H7 (cell line): ENCODE results near the gene OGFOD3. TPM values are rescaled to one million over a fixed set of nuclear protein-coding genes. Genes with fewer than 3 reads are reported as not detected.
"Not testable (repeated sequence)": the region's sequence is repeated elsewhere in the genome, so short reads cannot be mapped to it uniquely, and the experiment has no call there.

Source experiments
- DNase-seq: peaks from one replicate; pipeline ENCODE4 v3.0.0; 2012
- H3K27me3 ChIP-seq: 2 replicates; pipeline ENCODE4 v1.6.0; 2011; ENCODE audit warnings: mild to moderate bottlenecking, low read length; ENCODE audit not compliant: control insufficient read depth, insufficient read depth
- H3K36me3 ChIP-seq: replicated peaks from 2 replicates; pipeline ENCODE4 v1.5.1; 2011; ENCODE audit warnings: low read length; ENCODE audit not compliant: control insufficient read depth, insufficient read depth
- H3K4me3 ChIP-seq: 2 replicates; pipeline ENCODE4 v1.5.1; 2011; ENCODE audit warnings: low read depth, mild to moderate bottlenecking, control low read depth, low read length, moderate library complexity; ENCODE audit not compliant: insufficient read depth
- total RNA-seq: library from RNA; depleted of rRNA; stranded (reverse); fragments of >200 nt; shearing (Covaris generic); gene quantifications from 2 replicates; pipeline ENCODE4 v1.2.3, GENCODE V29; 2014

OGFOD3 gene
- total RNA-seq, 1 experiment from 2014 or later, result 28.6 TPM

DNA sequence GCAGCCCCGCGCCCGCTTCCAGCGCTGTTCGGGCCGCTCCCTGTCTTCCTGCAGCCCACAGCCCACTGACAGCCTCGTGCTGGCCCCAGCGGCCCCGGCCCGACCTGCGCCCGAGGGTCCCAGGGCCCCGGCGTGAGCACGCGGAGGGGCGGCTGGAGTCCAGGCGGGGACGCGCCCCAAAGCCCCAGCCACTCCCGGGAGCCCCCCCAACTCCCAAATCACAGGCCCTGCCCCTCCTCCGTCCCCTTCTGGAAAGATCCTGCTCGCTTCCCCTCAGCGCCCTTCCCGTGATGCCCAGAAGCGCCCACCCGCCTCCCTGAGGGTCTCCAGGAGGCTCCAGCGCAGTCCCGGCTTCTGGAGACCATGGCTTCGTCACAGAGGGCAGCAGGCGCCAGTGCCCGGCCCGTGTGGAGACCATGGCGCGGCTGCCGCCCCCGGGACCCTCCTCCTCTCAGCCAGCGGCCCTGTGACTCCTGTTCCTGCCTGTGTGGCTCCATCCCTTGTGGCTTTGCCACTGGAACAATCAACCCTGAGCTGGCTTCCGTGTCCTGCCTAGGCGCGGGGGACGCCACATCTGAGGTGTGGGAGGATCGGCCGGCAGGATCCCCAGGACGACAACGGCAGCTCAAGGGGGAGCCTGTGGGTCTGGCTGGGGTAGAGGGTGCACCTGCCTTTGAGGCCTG, 42.9 kb downstream of the OGFOD3 start:
- Histone ChIP-seq H3K27me3 (peaks cover 21% of the 10 kb centered on the region), H3K36me3 (no peaks in the 10 kb centered on the region), H3K4me3 (no peak overlapping the region)
- DNase-seq, result peak; percentile 67

GRCh38 chr17:82374626-82375331, 43.6 kb downstream of the OGFOD3 start:
- Histone ChIP-seq H3K27me3 (peaks cover 23% of the 10 kb centered on the region), H3K36me3 (no peaks in the 10 kb centered on the region), H3K4me3 (no peak overlapping the region)
- DNase-seq, result peak; percentile 70

DNA sequence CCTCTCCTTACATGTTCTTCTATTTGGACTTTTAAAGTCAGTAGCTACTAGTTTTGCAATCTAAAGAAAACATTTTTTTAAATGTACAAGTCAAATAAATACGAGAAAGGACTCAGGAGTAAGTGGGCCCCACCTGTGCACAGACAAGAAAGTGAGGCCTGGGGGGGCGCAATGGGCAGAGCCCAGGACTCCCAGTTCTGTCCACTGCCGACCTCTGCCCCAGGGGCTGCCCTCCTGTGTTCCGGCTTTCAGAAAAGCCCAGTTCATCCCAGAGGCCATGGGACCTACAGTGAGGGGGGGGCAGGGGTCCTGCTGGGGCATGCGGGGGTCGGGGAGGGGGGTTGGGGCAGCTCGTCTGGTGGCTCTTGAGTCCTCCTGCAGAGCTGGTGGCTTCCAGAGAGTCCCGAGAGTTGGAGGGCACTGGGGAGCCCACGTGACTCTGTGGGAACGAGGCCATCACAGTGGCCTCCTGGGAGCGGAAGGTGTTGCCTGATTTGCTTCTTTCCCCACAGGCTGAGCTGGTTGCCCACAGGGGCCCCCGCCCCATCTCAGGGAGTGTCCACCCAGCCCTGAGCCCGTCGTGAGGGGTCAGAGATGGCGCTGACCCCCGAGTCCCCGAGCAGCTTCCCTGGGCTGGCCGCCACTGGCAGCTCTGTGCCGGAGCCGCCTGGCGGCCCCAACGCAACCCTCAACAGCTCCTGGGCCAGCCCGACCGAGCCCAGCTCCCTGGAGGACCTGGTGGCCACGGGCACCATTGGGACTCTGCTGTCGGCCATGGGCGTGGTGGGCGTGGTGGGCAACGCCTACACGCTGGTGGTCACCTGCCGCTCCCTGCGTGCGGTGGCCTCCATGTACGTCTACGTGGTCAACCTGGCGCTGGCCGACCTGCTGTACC, 44.4 kb downstream of the OGFOD3 start:
- Histone ChIP-seq H3K4me3 (no peak overlapping the region), H3K36me3 (no peaks in the 10 kb centered on the region), H3K27me3 (peaks cover 23% of the 10 kb centered on the region)
- peak; percentile 65 for DNase-seq

GRCh38 chr17:82373072-82373452, 45.3 kb downstream of the OGFOD3 start:
- H3K27me3 ChIP-seq, result peaks cover 23% of the 10 kb centered on the region

DNA sequence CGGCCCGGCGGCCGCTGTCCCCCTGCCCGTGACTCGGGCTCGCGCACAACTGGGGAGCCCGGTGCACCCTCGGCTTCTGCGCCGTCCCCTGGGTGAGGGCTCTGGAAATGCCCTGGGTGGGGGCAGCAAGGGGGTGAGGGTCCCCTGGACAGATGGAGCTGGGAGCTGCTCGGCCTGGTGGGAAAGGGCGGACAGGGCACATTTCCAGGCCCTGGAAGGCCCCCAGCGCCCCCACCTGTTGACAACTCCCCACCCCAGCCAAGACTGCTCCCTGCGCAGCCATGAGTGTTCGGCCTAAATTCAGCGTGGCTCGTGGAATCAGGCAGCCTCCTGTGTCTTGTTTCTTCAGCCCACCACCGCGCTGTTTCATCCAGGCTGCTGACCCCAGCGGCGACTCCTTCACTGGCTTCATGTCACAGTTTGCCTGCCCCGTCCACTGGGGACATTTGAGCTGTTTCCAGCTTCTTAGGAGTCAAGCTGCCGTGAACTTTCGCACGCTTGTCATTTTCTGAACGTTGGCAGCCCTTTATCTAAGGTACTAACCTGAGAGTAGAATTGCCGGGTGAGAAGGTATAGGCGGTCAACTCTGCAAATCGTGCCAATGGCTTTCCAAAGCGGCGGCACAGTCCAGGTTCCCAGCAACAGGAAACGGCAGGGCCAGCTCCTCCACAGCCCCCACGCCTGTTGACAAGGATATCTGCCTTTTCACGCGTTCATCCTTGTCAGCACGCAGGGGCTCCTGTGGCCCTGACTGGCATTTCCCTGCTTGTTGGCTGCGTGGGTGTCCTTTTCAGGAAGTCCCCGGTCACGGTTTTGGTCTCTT, 45.9 kb downstream of the OGFOD3 start:
- peak; percentile 81 for DNase-seq
- peaks cover 23% of the 10 kb centered on the region for H3K27me3 ChIP-seq
- no peaks in the 10 kb centered on the region for H3K36me3 ChIP-seq
- H3K4me3 ChIP-seq, result peak overlapping the region; percentile 37

More at GRCh38 chr17:82373072-82373452, 45.3 kb downstream of the OGFOD3 start:
- H3K36me3 ChIP-seq, H3K4me3 ChIP-seq, DNase-seq: not testable (repeated sequence)

- peaks cover 23% of the 10 kb centered on the region for H3K27me3 ChIP-seq
- H3K4me3 ChIP-seq, result peak within 1 kb of the TSS; percentile 37
- H3K36me3 ChIP-seq, result no peaks in the 10 kb centered on the region
- DNase-seq, result peak; percentile 93
Measured at GRCh38 chr17:82371333-82372248, 46.8 kb downstream of the OGFOD3 start, which contains the start of gene UTS2R. Gene UTS2R, plus strand, starts transcription at chr17:82371765. Its CDS starts 2,560 bp downstream, at chr17:82374325.

- Histone ChIP-seq H3K27me3 (peaks cover 23% of the 10 kb centered on the region), H3K4me3 (no peak overlapping the region), H3K36me3 (no peaks in the 10 kb centered on the region)
- DNase-seq, result peak; percentile 75
Measured at GRCh38 chr17:82370471-82371332, 47.7 kb downstream of the OGFOD3 start.

GRCh38 chr17:82369211-82369610, 49.2 kb downstream of the OGFOD3 start:
- no peak for DNase-seq
- H3K36me3 ChIP-seq, result no peaks in the 10 kb centered on the region

DNA sequence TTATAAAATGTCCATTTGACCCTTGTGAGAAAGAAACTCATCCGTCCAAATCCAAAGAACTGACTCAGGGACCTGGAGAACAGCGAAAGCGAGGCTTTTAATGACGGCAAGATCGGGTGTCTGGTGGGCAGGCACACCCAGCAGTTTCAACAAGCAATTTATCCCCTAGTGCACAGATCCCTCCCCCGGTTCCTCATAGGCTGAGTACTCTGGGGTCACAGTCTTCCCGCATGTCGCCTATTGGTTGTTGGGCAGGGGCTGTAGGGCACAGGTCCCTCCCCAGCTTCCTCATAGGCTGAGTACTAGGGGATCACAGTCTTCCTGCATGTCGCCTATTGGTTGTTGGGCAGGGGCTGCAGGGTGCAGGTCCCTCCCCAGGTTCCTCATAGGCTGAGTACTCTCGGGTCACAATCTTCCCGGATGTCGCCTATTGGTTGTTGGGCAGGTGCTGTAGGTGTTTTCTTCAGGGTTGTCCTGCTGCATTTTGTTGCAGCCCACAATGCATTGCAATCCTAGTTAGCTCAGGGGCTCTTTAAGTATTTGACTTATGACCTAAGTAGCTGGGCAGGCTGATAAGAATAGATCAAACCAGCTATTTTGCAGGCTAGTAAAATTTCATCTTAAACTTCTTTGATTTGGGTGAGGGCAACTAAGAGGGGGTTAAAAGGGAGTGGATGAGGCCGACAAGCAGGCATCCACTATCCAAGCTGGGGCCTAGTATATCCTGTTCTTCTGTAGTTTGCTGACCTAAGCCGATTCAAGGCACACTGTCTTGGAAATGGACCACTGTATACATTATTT, 50.5 kb downstream of the OGFOD3 start:
- no peaks in the 10 kb centered on the region for H3K36me3 ChIP-seq
- DNase-seq, result peak; percentile 79
- peaks cover 23% of the 10 kb centered on the region for H3K27me3 ChIP-seq
- H3K4me3 ChIP-seq, result no peak overlapping the region

More at GRCh38 chr17:82369211-82369610, 49.2 kb downstream of the OGFOD3 start:
- Histone ChIP-seq H3K27me3 (peaks cover 23% of the 10 kb centered on the region), H3K4me3 (no peak overlapping the region)

- Histone ChIP-seq H3K27me3 (peaks cover 13% of the 10 kb centered on the region), H3K36me3 (no peaks in the 10 kb centered on the region), H3K4me3 (no peak overlapping the region)
- DNase-seq, result no peak
Measured at GRCh38 chr17:82366749-82367148, 51.6 kb downstream of the OGFOD3 start.

- no peak overlapping the region for H3K4me3 ChIP-seq
- H3K36me3 ChIP-seq, result no peaks in the 10 kb centered on the region
- DNase-seq, result no peak
- H3K27me3 ChIP-seq, result peaks cover 5% of the 10 kb centered on the region
Measured at GRCh38 chr17:82365606-82366295, 52.6 kb downstream of the OGFOD3 start.
